GM18873 (cell line): Measurements from ENCODE around the gene OR2J2.
"Not testable (repeated sequence)": the region's sequence is repeated elsewhere in the genome, so short reads cannot be mapped to it uniquely, and the experiment has no call there.

ENCODE experiments used
- ATAC-seq: cut with Tn5 transposase; IDR thresholded peaks from one replicate; pipeline ENCODE4 v1.9.1; 2021; ENCODE audit warnings: mild to moderate bottlenecking, moderate library complexity, moderate number of reproducible peaks; ENCODE audit not compliant: unreplicated experiment, low FRiP score

OR2J2 gene

GRCh38 chr6:29218056-29218455 is 47.3 kb downstream of the OR2J2 start:
- not testable (repeated sequence) for ATAC-seq
